ENCODE results near the gene EPHA1. TPM values are rescaled to one million over a fixed set of nuclear protein-coding genes. Genes with fewer than 3 reads are reported as not detected.
A peak's percentile ranks its signal among the peaks of the same experiment; 100 is the strongest.
"Not testable (repeated sequence)": the region's sequence is repeated elsewhere in the genome, so short reads cannot be mapped to it uniquely, and the experiment has no call there.

The EPHA1 gene
- total RNA-seq, 2 experiments from 2014 or later, result 0.47 to 1.6 TPM

DNA sequence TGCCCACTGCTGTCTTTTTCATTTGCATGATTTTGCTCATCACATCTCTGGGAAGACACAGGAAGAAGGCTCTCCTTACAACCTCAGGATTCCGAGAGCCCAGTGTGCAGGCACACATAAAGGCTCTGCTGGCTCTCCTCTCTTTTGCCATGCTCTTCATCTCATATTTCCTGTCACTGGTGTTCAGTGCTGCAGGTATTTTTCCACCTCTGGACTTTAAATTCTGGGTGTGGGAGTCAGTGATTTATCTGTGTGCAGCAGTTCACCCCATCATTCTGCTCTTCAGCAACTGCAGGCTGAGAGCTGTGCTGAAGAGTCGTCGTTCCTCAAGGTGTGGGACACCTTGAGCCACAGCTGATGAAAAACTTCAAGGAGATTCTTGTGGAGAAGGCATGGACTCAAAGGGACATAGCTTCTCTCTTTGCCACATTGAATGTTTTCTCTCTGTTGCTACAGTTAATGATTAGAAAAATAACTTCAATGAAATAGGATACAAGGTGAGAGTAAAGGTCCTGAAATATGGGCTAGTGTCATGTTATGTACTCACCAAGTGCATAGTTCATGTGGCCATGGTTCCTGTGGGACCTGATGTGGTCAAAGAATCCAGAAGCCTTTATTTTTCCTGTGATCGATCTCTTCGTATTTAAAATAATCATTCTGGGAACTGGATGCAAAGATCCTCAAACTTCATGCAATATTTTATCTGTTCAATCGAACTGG is 35.6 kb upstream of the EPHA1 start:
- H3K36me3 Mint-ChIP-seq, result no peaks in the 10 kb centered on the region
- no peak for ATAC-seq
- no peaks in the 10 kb centered on the region for H3K9me3 Mint-ChIP-seq (ENCODE audit: low read depth)
- H3K27me3 Mint-ChIP-seq, result no peaks in the 10 kb centered on the region
- CTCF ChIA-PET, result interaction anchor here (1.0 kb wide), 1 partner anchor 28 kb away, joined by 3 read pairs; no protein-coding TSS in a partner anchor
- no peak for DNase-seq
- H3K4me1 Mint-ChIP-seq, result no peaks in the 10 kb centered on the region
- H3K27ac Mint-ChIP-seq, result no peak overlapping the region
- H3K4me3 Mint-ChIP-seq, result no peak overlapping the region

DNA sequence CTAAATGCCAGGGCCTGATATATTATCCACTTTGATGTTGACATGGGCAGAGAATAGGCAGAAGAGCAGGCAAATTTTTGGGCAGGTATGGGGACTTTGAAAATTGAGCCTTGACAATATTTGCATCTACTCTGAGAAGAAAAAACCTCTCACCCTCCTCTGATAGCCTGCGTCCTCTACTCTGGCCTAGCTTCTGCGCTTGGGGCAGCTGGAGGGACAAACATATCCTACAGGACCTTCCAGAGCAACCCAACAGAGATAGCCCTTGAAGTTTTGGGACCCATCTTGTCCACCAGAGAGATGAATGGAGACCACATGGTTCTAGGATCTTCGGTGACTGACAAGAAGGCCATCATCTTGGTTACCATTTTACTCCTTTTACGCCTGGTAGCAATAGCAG is 34.5 kb upstream of the EPHA1 start, which contains the start of gene TAS2R60:
TAS2R60 (plus strand) TSS at position 301 of the 400 bp plus-strand sequence; CDS start at position 301, 0 bp downstream.
- Mint-ChIP-seq H3K4me1 (no peaks in the 10 kb centered on the region), H3K27ac (no peak within 1 kb of the TSS), H3K4me3 (no peak within 1 kb of the TSS), H3K36me3 (no peaks in the 10 kb centered on the region), H3K27me3 (no peaks in the 10 kb centered on the region), H3K9me3 (ENCODE audit: low read depth) (no peaks in the 10 kb centered on the region)
- CTCF ChIA-PET, result no interaction called here
- no peak for DNase-seq
- no peak for ATAC-seq

DNA sequence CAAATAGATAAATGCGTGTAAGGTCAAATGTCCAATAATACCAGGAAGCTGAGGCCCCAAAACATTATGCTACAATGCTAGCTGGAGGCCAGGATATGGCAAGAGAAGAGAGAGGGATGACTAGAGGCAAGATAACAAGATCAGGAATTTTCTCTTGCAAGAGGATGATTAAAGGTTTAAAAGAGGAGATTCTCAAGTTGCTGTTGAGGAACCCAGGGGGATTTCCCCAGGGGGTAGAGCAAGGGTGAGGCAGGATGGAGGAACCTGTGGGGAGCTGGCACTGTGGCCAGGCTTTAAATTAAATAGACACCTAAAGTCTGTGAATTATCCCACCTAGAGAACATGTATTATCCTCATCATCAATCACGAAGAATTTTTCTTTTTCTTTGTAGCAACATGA is 31.2 kb upstream of the EPHA1 start:
- DNase-seq (no peak), ATAC-seq (no peak)
- Mint-ChIP-seq H3K9me3 (ENCODE audit: low read depth) (no peaks in the 10 kb centered on the region), H3K4me1 (peaks cover 11% of the 10 kb centered on the region), H3K27me3 (no peaks in the 10 kb centered on the region), H3K4me3 (no peak overlapping the region), H3K36me3 (no peaks in the 10 kb centered on the region), H3K27ac (no peak overlapping the region)
- CTCF ChIA-PET, result no interaction called here

DNA sequence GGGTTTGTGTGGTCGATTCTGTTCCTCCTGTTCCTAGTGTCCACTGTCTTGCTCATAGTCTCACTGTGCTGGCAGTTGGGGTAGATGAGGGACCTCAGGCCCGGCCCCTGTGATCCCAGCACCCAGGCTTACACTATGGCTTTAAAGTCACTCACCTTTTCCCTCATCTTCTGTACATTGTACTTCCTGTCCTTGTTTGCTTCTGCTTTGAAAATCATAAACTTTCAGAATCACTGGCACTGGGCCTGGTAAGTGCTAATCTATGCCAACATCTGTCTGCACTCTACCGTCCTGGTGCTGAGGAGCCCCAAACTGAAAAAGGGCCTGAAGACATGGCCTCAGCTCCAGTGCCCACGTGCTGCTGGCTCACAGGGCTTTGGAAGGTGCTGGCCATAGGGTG is 28.9 kb upstream of the EPHA1 start:
- DNase-seq (no peak), ATAC-seq (no peak)
- CTCF ChIA-PET, result no interaction called here
- Mint-ChIP-seq H3K4me3 (no peak overlapping the region), H3K4me1 (peaks cover 11% of the 10 kb centered on the region), H3K27me3 (peaks cover 5% of the 10 kb centered on the region), H3K27ac (no peak overlapping the region), H3K9me3 (ENCODE audit: low read depth) (no peaks in the 10 kb centered on the region), H3K36me3 (no peaks in the 10 kb centered on the region)

DNA sequence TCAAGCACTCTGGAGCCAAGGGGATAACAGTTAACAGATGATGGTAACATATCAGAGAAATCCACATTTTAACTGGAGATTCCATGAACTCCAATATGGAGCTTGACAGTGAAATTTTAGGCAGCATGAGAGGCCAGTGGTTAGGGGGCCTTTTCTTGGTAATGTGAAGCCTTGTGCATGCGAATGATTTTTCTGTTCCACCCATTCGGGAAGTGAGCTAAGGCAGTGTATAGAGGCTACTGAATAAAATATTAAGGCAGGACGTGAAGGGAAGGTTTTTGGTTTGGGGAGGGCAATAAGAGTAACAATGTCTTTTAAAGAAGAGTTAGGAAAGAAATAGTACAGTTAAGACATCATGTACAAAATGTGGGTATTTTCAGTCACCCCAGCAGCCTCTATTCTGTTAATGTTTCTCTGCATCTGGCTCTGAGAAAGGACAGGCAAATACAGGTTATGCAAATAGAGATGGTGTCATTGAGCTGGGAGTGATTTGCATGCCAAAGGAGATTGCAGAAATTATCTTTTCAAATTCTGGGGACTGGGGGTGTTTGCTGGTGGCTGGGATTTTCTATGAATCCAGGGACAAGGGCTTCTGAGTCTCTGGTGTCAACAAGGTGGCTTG is 27.8 kb upstream of the EPHA1 start:
- peaks cover 7% of the 10 kb centered on the region for H3K27me3 Mint-ChIP-seq
- ATAC-seq (no peak), DNase-seq (no peak)
- no peak overlapping the region for H3K4me3 Mint-ChIP-seq
- CTCF ChIA-PET, result interaction anchor here (0.7 kb wide), 1 partner anchor 56 kb away, joined by 5 read pairs; no protein-coding TSS in a partner anchor
- peaks cover 11% of the 10 kb centered on the region for H3K4me1 Mint-ChIP-seq
- no peaks in the 10 kb centered on the region for H3K36me3 Mint-ChIP-seq
- no peaks in the 10 kb centered on the region for H3K9me3 Mint-ChIP-seq (ENCODE audit: low read depth)
- H3K27ac Mint-ChIP-seq, result no peak overlapping the region

DNA sequence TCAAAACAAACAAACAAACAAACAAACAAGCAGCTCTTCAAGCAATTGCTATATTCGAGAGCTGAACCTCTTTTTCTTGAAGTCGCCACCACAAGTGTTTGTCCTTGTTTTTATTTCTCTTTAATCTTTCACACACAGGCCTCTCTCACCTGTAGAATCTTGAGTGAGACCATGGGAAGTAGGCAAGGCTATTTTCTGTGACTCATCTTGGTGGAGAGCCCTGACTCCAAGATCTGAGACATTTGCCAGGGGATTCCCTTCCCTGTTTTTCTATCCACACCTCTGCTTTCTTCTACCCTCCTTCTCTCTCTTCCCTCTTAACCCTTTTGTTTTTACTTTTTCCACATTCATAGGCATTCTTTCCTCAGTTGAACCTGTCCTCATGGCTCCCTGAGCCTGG is 26.6 kb upstream of the EPHA1 start:
- ATAC-seq (no peak), DNase-seq (no peak)
- Mint-ChIP-seq H3K4me3 (no peak overlapping the region), H3K9me3 (ENCODE audit: low read depth) (no peaks in the 10 kb centered on the region), H3K36me3 (no peaks in the 10 kb centered on the region), H3K4me1 (peaks cover 11% of the 10 kb centered on the region), H3K27ac (no peak overlapping the region), H3K27me3 (peaks cover 9% of the 10 kb centered on the region)
- CTCF ChIA-PET, result no interaction called here

DNA sequence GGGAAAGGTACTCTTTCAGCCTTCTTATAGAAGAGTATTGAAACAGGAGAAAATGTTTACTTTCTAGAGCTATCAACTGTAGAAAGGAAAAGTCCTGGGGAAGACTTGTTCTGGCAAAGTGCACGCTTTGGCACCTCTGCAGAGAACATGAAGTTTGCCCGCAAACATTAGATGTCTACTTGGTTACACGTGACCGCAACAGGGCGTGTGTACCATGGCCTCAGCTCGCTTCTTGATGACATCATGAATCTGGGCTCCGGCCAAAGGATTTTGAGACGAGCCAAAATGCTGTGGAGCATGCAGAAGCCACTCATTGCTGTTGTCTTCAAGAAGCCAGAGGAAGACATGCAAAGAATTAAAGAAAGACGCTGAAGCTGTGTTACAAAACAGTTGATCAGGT is 26.0 kb upstream of the EPHA1 start:
- Mint-ChIP-seq H3K27me3 (peaks cover 14% of the 10 kb centered on the region), H3K4me3 (no peak overlapping the region), H3K4me1 (peaks cover 11% of the 10 kb centered on the region), H3K36me3 (peaks cover 1% of the 10 kb centered on the region), H3K9me3 (ENCODE audit: low read depth) (no peaks in the 10 kb centered on the region), H3K27ac (no peak overlapping the region)
- no peak for ATAC-seq
- CTCF ChIA-PET, result no interaction called here
- DNase-seq, result no peak

DNA sequence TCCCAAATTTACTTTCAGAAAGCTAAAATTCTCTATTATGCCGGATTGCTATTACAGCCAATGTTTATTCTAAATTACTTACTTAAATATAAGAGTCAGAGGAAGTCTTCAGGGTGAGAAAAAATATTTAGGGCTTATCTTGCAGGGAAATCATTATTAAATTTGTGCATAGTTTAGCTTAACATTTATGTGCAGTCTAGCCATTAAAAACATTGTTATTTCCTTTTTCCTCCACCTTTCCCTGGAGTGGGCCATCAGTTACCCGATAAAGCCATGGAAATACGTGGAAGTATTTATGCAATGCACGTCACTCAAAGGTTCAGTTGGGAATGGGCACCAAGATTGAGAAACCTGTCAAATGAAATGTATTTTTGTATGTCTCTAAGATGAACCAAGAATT is 25.1 kb upstream of the EPHA1 start:
- Mint-ChIP-seq H3K4me3 (no peak overlapping the region), H3K9me3 (ENCODE audit: low read depth) (no peaks in the 10 kb centered on the region), H3K36me3 (peaks cover 2% of the 10 kb centered on the region), H3K27ac (no peak overlapping the region), H3K4me1 (peaks cover 11% of the 10 kb centered on the region), H3K27me3 (peaks cover 14% of the 10 kb centered on the region)
- CTCF ChIA-PET, result interaction anchor here (1.4 kb wide), 1 partner anchor 11 kb away, joined by 3 read pairs; no protein-coding TSS in a partner anchor
- no peak for DNase-seq
- no peak for ATAC-seq

DNA sequence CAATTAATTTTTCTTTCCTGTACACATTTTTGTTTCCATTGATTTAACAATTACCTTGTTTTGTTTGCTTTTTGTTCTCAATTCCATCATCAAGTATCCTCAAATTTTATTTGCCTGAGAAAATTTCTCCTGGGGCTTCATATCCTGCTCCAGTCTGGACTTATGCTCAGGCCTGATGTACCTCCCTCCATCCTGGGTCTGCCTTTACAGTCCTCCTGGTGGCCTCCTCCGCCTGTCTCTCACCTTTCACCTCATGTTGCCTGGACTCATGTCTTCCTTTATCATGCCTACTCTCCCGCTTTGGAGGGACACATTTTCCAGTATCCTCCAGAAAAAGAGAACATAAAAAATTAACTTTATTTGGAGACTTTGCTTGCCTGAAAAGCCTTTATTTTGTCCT is 22.5 kb upstream of the EPHA1 start:
- H3K4me1 Mint-ChIP-seq, result peaks cover 8% of the 10 kb centered on the region
- peaks cover 14% of the 10 kb centered on the region for H3K27me3 Mint-ChIP-seq
- ATAC-seq, result no peak
- DNase-seq, result no peak
- CTCF ChIA-PET, result interaction anchor here (1.1 kb wide), 1 partner anchor 23 kb away, joined by 3 read pairs; the partner anchor contains the start of gene EPHA1
- no peak overlapping the region for H3K4me3 Mint-ChIP-seq
- no peak overlapping the region for H3K27ac Mint-ChIP-seq
- H3K36me3 Mint-ChIP-seq, result peaks cover 2% of the 10 kb centered on the region
- H3K9me3 Mint-ChIP-seq (ENCODE audit: low read depth), result no peaks in the 10 kb centered on the region

DNA sequence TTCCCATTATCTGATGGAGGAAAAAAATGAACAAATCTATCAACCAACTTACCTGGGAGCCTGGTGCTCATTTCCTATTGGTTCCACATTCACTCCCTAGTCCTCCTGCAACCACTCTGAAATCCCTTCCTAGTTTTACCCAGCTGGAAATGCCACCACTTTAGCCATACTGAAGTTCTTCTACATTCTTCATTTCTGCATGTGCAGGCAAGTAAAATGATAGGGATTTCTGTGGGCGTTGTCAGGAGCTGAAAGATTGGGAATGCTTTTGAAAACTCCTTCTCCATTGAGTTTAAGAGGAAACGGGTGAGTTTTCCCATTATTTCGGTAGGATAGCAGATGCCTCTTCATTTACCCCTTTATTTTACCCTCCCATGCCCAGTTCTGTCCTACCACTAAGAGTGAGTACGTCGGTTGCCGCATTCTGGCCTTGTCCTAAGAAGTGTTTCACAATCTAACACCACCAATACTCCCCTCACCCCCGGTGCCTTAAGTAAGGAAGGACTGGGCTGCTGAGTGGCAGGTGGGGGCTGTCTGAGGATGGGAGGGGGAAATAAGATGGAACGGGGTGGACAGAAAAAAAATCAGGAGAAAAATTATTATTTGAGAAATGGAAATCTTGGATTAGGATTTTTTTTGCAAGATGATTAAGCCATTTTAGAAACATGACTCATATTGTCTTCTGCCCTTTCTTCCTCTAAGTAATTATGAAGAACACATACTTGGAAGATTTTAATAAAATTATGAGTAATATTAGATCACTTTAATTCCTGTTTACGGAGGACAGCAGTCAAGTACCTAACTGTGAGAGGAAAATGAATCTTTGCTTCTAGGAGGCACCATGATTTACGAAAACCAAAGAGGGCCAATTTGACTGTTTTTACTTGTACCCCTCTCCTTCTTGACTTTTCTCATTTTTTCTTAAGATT is 21.4 kb upstream of the EPHA1 start:
- H3K27ac Mint-ChIP-seq, result no peak overlapping the region
- peaks cover 14% of the 10 kb centered on the region for H3K27me3 Mint-ChIP-seq
- peaks cover 2% of the 10 kb centered on the region for H3K36me3 Mint-ChIP-seq
- H3K9me3 Mint-ChIP-seq (ENCODE audit: low read depth), result no peaks in the 10 kb centered on the region
- H3K4me1 Mint-ChIP-seq, result peaks cover 9% of the 10 kb centered on the region
- DNase-seq (no peak), ATAC-seq (no peak)
- H3K4me3 Mint-ChIP-seq, result no peak overlapping the region
- CTCF ChIA-PET, result interaction anchor here (1.4 kb wide), 1 partner anchor 190 kb away, joined by 3 read pairs; no protein-coding TSS in a partner anchor

DNA sequence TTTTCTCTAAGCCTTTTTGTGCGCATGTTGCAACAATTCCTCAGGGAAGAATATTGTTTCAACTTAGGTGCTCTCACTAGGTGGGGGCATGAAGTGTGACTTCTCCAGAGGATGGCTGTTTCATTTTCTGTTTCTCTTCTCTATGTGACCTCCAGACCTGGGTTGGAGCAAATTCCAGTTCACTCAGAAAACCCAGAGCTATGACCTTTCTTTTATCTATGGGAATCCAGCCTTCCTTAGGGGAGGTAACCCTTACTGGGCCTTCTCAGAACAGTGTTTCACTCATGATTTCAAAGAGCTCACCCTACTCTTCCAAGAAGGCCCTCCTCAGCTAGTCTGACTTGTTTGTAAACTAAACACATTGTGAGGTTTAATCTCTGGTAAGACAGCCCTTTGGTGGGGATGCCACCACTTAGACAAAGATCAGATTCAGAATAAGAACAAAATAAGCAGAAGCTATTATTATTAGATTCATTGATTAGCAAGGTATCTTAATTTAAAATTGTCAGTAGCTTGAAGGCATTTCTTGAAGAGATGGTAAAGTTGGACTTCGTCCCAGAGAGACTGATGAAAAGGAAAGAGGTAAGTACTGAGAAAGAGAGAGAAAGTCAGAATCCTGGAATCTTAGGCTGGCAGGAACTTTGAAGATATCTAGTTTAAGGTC is 18.0 kb upstream of the EPHA1 start:
- peaks cover 2% of the 10 kb centered on the region for H3K36me3 Mint-ChIP-seq

DNA sequence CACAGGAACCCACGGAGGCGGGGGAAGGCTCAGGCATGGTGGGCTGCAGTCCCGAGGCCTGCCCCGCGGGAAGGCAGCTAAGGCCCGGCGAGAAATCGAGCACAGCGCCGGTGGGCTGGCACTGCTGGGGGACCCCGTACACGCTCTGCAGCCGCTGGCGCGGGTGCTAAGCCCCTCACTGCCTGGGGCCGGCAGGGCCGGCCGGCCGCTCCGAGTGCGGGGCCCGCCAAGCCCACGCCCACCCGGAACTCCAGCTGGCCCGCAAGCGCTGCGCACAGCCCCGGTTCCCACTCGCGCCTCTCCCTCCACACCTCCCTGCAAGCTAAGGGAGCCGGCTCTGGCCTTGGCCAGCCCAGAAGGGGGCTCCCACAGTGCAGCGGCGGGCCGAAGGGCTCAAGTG is 15.8 kb upstream of the EPHA1 start:
- H3K4me1 Mint-ChIP-seq; CTCF ChIA-PET; H3K27ac Mint-ChIP-seq; H3K4me3 Mint-ChIP-seq; ATAC-seq; H3K27me3 Mint-ChIP-seq; H3K9me3 Mint-ChIP-seq (ENCODE audit: low read depth); DNase-seq; H3K36me3 Mint-ChIP-seq: not testable (repeated sequence)

More for the DNA sequence above, 18.0 kb upstream of the EPHA1 start:
- peaks cover 9% of the 10 kb centered on the region for H3K4me1 Mint-ChIP-seq
- peak overlapping the region; percentile 48 for H3K27ac Mint-ChIP-seq
- H3K4me3 Mint-ChIP-seq, result no peak overlapping the region
- DNase-seq, result no peak
- ATAC-seq, result peak; percentile 45
- no peaks in the 10 kb centered on the region for H3K9me3 Mint-ChIP-seq (ENCODE audit: low read depth)
- H3K27me3 Mint-ChIP-seq, result peaks cover 7% of the 10 kb centered on the region
- CTCF ChIA-PET, result interaction anchor here (1.2 kb wide), 2 partner anchors 9 to 82 kb away, joined by 4 to 8 read pairs; no protein-coding TSS in a partner anchor

DNA sequence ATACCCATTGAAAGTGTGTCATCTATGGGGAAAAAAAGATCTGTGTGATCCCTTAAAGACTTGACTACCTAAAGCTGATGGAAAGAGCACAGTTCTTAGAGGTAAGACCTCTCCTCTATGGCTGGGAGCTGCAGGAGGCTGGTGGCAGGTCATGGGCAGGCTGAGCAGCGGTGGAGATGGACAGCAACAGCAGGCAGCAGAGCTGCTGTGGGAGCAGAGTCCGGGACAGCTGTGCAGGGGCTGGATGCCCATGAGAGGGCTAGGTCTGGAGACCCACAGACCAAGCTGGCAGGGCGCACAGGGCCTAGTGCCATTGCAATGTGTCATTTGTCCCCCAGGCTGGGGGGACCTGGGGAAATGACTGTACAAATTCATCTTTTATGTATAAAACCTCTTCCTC is 13.4 kb upstream of the EPHA1 start:
- CTCF ChIA-PET, result interaction anchor here (0.9 to 1.0 kb wide), 2 partner anchors 11 to 42 kb away, joined by 3 read pairs; no protein-coding TSS in a partner anchor
- no peak overlapping the region for H3K4me3 Mint-ChIP-seq
- H3K36me3 Mint-ChIP-seq, result peaks cover 3% of the 10 kb centered on the region
- DNase-seq, result no peak
- no peak overlapping the region for H3K27ac Mint-ChIP-seq
- H3K4me1 Mint-ChIP-seq, result peaks cover 9% of the 10 kb centered on the region
- peaks cover 5% of the 10 kb centered on the region for H3K27me3 Mint-ChIP-seq
- no peak for ATAC-seq
- H3K9me3 Mint-ChIP-seq (ENCODE audit: low read depth), result no peaks in the 10 kb centered on the region
